Testis (tissue), 2 donors: ENCODE measurements around the gene PBX1.

ENCODE experiments used
- POLR2A ChIP-seq: fragments of 450-650 bp; IDR thresholded peaks from one replicate; pipeline ENCODE4 v1.6.1; 2017; ENCODE audit warnings: antibody characterized with exemption, mild to moderate bottlenecking, moderate library complexity
- TF ChIP-seq, protein P1 (sequence below), 3 experiments: fragments of 450-650 bp in 2 of 3; fragments of 200-600 bp in 1 of 3; sonication (generic) in 1 of 3; IDR thresholded peaks; one replicate each; pipeline ENCODE4 v1.5.1; 2016 to 2019; ENCODE audit warnings: antibody characterized with exemption in 3 of 3, mild to moderate bottlenecking in 2 of 3, moderate library complexity in 1 of 3

DNA sequence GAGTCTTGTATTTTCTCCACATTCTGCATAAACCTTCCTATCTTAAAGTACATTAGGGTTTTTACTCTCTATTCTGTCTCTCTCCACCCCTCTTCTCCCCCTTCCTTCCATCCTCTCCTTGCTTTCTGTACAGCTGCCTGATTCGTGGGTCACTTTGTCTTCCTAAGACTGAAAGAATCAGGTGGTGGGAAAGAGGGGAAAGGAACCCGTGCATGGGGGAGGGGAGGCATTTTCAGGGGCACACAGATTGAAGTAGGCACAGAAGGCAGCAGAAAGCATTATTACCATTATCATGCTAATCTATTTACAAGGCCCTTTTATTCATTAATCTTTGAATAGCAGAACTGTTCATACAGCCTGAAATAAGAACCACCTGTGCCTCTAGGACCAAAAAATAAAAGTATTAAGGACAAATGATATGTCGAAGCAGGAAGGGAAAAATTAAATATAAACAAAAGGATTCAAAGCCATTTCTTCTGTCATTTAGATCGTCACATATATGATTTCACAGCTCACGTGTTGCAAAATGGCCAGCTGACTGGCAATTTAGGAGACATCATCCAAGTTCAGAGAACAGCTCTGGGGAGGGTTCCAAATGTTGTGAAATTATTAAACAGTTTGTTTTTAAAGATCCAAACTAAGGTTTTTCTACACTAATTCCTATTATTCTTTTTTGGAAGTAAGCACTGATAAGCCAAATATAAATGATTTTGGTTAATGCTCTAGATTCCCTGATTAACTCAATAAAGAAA lies 154.6 kb downstream of the PBX1 start:
- TF ChIP-seq, protein P1, sequence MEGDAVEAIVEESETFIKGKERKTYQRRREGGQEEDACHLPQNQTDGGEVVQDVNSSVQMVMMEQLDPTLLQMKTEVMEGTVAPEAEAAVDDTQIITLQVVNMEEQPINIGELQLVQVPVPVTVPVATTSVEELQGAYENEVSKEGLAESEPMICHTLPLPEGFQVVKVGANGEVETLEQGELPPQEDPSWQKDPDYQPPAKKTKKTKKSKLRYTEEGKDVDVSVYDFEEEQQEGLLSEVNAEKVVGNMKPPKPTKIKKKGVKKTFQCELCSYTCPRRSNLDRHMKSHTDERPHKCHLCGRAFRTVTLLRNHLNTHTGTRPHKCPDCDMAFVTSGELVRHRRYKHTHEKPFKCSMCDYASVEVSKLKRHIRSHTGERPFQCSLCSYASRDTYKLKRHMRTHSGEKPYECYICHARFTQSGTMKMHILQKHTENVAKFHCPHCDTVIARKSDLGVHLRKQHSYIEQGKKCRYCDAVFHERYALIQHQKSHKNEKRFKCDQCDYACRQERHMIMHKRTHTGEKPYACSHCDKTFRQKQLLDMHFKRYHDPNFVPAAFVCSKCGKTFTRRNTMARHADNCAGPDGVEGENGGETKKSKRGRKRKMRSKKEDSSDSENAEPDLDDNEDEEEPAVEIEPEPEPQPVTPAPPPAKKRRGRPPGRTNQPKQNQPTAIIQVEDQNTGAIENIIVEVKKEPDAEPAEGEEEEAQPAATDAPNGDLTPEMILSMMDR (IDR thresholded peaks at IDR 0.05) = no peak
- TF ChIP-seq POLR2A = no peak
